WI38 (cell line): Measurements from ENCODE around the gene B3GAT3.
A peak's percentile ranks its signal among the peaks of the same experiment; 100 is the strongest.

Experiments
- H3K4me3 ChIP-seq: 2 replicates; pipeline ENCODE4 v1.5.1; 2011; ENCODE audit warnings: low read depth, mild to moderate bottlenecking, control low read depth, low read length
- CTCF ChIP-seq: IDR thresholded peaks from 2 replicates; pipeline ENCODE4 v1.5.1; 2012; ENCODE audit warnings: low read depth, mild to moderate bottlenecking, control low read depth, low read length

B3GAT3 gene

GRCh38 chr11:62602141-62603071, 19.4 kb downstream of the B3GAT3 start:
- no peak for TF ChIP-seq CTCF
- peak overlapping the region; percentile 79 for H3K4me3 ChIP-seq

GRCh38 chr11:62601372-62602140, 20.2 kb downstream of the B3GAT3 start, which contains the start of gene MTA2:
Gene MTA2, minus strand, starts transcription at chr11:62601865. Its CDS starts 415 bp downstream, at chr11:62601450.
- no peak for TF ChIP-seq CTCF
- H3K4me3 ChIP-seq: peak within 1 kb of the TSS; percentile 79

GRCh38 chr11:62601122-62601371, 20.7 kb downstream of the B3GAT3 start:
- peak overlapping the region; percentile 79 for H3K4me3 ChIP-seq
- no peak for TF ChIP-seq CTCF

GRCh38 chr11:62600367-62601121, 21.2 kb downstream of the B3GAT3 start:
- H3K4me3 ChIP-seq: peak overlapping the region; percentile 79
- TF ChIP-seq CTCF: no peak

- no peak for TF ChIP-seq CTCF
- peak overlapping the region; percentile 79 for H3K4me3 ChIP-seq
These were observed 21.9 kb downstream of the B3GAT3 start for GRCh38 chr11:62599901-62600300.

GRCh38 chr11:62599069-62599696, 22.6 kb downstream of the B3GAT3 start:
- H3K4me3 ChIP-seq: peak overlapping the region; percentile 79
- TF ChIP-seq CTCF: no peak
